GM12891 (cell line): Measurements from ENCODE around the gene ORC2. TPM values are rescaled to one million over a fixed set of nuclear protein-coding genes. Genes with fewer than 3 reads are reported as not detected.
"Not testable (repeated sequence)": the region's sequence is repeated elsewhere in the genome, so short reads cannot be mapped to it uniquely, and the experiment has no call there.

ENCODE experiments used
- DNase-seq: peaks from one replicate; pipeline ENCODE4 v3.0.0; 2011; ENCODE audit warnings: low spot score; ENCODE audit not compliant: insufficient read length
- FAIRE-seq: peaks from 2 replicates; lab custom pipeline; 2011; peaks lifted over from hg19 to GRCh38; lab: Jason Lieb, UNC
- PAX5 ChIP-seq: IDR thresholded peaks from 2 replicates; pipeline ENCODE4 v1.6.1; 2011; ENCODE audit warnings: low read length, moderate library complexity, mild to moderate bottlenecking; ENCODE audit not compliant: insufficient read depth, severe bottlenecking
- POLR2A ChIP-seq: IDR thresholded peaks from 2 replicates; pipeline ENCODE4 v1.6.1; 2011; ENCODE audit warnings: low read depth, low read length, control low read depth
- POLR2AphosphoS5 ChIP-seq: IDR thresholded peaks from 2 replicates; pipeline ENCODE4 v1.6.1; 2011; ENCODE audit warnings: low read depth, low read length, control low read depth
- POU2F2 ChIP-seq: IDR thresholded peaks from 2 replicates; pipeline ENCODE4 v1.6.1; 2011; ENCODE audit warnings: low read depth, mild to moderate bottlenecking, control low read depth, low read length, moderate library complexity
- SPI1 ChIP-seq: IDR thresholded peaks from 2 replicates; pipeline ENCODE4 v1.6.1; 2011; ENCODE audit warnings: low read depth, low read length, control low read depth
- TAF1 ChIP-seq: IDR thresholded peaks from 2 replicates; pipeline ENCODE4 v1.6.1; 2011; ENCODE audit warnings: low read depth, low read length, control low read depth
- polyA plus RNA-seq: library from polyadenylated mRNA; unstranded; fragments of >200 nt; gene quantifications from one replicate; pipeline ENCODE4 v1.2.1, GENCODE V29; 2012; ENCODE audit warnings: low read depth, missing spikeins, inconsistent platforms; ENCODE audit not compliant: missing spikeins

ORC2 gene
- 8.1 TPM for polyA plus RNA-seq

DNA sequence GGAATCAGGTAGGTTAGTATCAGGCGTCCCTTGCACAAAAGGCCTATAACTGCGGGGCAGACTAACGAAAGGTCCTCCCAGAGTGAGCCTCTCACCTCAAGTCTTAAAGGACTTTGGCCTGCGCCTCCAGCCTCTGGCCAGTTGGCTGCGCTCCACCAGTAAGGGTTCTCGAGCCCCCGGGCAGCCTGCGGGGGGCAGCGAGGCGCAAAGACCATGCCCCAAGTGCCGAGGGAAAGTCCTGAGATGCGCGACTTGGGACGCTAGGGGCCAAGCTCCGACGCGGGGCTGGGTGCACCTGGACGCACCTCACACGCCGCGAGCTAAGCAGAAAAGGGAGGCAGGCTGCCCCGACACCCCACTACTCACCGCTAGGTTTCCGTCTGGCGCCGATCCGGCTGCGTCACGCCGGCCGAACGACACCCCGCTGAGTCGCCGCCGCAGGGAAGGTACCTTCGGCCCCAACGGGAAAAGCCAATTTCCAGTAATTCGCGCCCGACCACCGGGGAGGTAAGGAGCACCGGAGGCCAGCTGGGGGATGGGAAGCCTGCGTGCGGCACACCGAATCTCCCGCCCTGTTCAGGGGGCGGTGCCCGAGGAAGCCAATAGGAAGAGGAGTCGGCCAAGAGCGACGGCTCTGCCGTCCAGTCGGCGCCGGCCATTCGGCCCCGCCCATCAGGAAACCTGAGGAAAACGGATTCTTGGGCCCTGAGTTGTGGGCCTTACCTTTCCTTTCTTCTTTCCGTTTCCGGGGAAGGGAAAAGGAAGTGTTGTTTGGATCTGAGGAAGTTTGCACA is at the start of gene ORC2:
Gene ORC2 (minus strand): TSS at position 537 of the 794 bp plus-strand sequence. CDS start 5,537 bp downstream, outside the sequence.
- peak; percentile 53 for TF ChIP-seq TAF1
- peak; percentile 76 for TF ChIP-seq PAX5
- no peak for TF ChIP-seq POU2F2
- TF ChIP-seq POLR2A = peak; percentile 75
- TF ChIP-seq POLR2AphosphoS5 = peak; percentile 42; the same call in 1 of the 2 replicates
- 0 out of 2 replicates have a peak, but pooled peaks have one; percentile 27 for TF ChIP-seq SPI1
- peak; percentile 75 for DNase-seq
- peak; percentile 95 for FAIRE-seq

- DNase-seq = no peak
- no peak for TF ChIP-seq PAX5
- peak; percentile 20 for FAIRE-seq
These were observed 44.9 kb upstream of the ORC2 start for GRCh38 chr2:201008296-201008829.

DNA sequence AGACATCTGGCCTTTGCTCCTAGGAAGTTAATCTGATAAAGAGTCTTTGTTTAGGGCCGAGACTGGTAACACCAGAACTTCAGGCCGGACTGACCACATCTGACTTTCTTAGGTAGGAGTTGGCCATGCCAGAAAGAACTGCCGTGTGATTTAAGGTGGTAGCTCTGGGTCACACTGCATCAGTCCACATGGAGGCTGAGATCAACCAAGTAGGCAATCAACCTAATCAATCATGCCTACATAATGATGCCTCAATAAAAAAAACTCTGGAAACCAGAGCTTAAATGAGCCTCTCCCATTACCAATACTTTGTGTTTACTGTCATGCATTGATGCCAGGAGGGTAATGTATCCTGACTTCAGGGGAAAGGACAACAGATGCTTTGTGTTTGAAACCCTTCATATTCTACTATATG is 44.1 kb upstream of the ORC2 start:
- no peak for TF ChIP-seq PAX5
- TF ChIP-seq POLR2AphosphoS5 = no peak
- no peak for TF ChIP-seq TAF1
- TF ChIP-seq SPI1 = no peak
- TF ChIP-seq POLR2A = no peak
- no peak for TF ChIP-seq POU2F2
- FAIRE-seq = no peak
- DNase-seq = no peak

GRCh38 chr2:201006704-201007103 is 43.2 kb upstream of the ORC2 start:
- TF ChIP-seq SPI1 (no peak), POLR2A (no peak), POLR2AphosphoS5 (no peak), PAX5 (no peak), TAF1 (no peak), POU2F2 (no peak)
- DNase-seq (no peak), FAIRE-seq (no peak)

GRCh38 chr2:201004370-201004769 is 40.9 kb upstream of the ORC2 start:
- no peak for FAIRE-seq
- no peak for DNase-seq
- TF ChIP-seq SPI1 (no peak), POU2F2 (no peak), POLR2A (no peak), POLR2AphosphoS5 (no peak)

DNA sequence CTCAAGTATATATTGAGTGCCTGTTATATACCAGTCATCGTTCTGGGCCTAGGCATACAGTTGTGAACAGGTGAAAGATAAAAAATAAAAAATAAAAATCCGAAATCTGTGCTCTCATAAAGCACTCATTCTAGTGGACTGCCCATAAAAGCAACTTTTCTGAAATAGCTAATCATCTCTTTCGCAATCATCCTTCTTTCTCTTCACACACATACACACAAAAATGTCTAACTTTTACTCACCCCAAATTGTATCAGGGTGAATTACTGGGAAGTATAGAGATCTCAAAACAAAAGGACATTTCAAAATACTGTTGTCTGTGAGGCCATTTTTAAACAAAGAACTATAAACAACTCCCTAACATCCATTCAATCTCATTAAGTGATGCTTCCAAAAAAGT is 29.6 kb upstream of the ORC2 start:
- no peak for TF ChIP-seq POLR2A
- no peak for TF ChIP-seq PAX5
- TF ChIP-seq POLR2AphosphoS5 = no peak
- no peak for TF ChIP-seq SPI1
- no peak for TF ChIP-seq TAF1
- TF ChIP-seq POU2F2 = no peak
- FAIRE-seq (no peak), DNase-seq (no peak)

DNA sequence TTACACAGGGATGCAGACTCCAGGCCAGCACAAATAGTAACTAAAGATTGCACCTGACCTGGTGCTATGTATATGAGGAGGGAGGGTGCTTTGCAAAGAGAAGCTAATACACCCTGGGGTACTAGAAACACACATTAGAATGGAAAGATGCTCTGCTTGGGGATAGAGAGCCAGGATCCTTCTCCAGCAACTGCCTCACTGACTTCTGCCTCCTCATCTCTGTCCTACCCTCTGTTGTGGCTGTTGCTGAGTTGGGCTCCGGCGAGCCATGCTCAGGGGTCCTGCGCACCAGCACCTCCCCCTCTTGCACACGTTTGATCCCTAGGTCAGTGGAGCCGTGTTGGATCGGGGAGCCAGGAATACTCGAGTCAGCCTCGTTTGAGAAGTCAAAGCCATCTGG is 23.7 kb upstream of the ORC2 start:
- FAIRE-seq (no peak), DNase-seq (no peak)
- no peak for TF ChIP-seq POLR2AphosphoS5
- TF ChIP-seq POLR2A = no peak
- TF ChIP-seq PAX5 = no peak
- no peak for TF ChIP-seq SPI1
- no peak for TF ChIP-seq POU2F2
- no peak for TF ChIP-seq TAF1

DNA sequence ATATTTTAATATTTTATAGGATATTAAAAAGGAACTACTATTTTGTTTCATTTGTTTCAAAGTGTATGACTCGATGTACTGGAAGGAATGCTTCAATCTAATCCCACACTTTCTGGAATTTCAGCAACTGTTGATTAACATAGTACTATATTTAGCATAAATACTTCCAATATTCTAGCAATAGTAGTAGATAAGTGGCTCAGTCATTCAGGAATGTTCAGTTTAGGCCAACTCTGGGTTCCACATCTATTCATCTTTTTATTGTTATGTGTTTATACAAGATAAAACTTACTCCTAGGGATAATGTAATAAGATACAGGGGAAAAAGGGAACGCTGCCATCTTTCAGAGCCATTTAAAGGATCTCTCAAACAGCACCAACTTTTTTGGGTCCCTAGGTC is 22.3 kb upstream of the ORC2 start:
- DNase-seq (no peak), FAIRE-seq (no peak)
- TF ChIP-seq POLR2A (no peak), SPI1 (no peak), TAF1 (no peak)

- FAIRE-seq (no peak), DNase-seq (no peak)
- no peak for TF ChIP-seq PAX5
These were observed 13.2 kb upstream of the ORC2 start for GRCh38 chr2:200976710-200977109.

- DNase-seq (no peak), FAIRE-seq (no peak)
- TF ChIP-seq PAX5 (no peak), POU2F2 (no peak), POLR2AphosphoS5 (no peak), POLR2A (no peak), TAF1 (no peak), SPI1 (no peak)
These were observed 12.2 kb upstream of the ORC2 start for GRCh38 chr2:200975672-200976071.

DNA sequence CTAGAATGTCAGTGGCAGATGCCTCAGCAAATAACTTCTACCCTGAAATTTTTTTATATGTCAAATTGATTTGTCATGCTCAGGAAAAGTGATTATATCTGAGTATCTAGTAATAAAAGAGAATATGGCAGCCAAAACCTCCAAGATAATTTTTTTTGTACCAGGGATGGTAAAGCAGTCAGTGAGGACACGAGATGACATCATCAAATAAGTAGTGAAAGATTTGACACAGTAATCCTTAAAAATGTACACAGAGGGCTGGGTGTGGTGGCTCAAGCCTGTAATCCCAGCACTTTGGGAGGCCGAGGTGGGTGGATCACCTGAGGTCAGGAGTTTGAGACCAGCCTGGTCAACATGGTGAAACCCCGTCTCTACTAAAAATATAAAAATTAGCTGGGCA is 6.6 kb upstream of the ORC2 start:
- not testable (repeated sequence) for FAIRE-seq, DNase-seq
